Measurements from ENCODE around the gene ZNF638.

The ZNF638 gene

GRCh38 chr2:71456617-71457016 lies 125.0 kb downstream of the ZNF638 start:
- no peak for DNase-seq (ENCODE audit: low read depth in 2 of 2)

- DNase-seq (ENCODE audit: low read depth in 2 of 2) = no peak
Measured at GRCh38 chr2:71457123-71457915, 125.7 kb downstream of the ZNF638 start.

- no peak for DNase-seq (ENCODE audit: low read depth in 2 of 2)
Measured at GRCh38 chr2:71457923-71458322, 126.3 kb downstream of the ZNF638 start.

- no peak for DNase-seq (ENCODE audit: low read depth in 2 of 2)
Measured at GRCh38 chr2:71458413-71459083, 127.0 kb downstream of the ZNF638 start.

- no peak for DNase-seq (ENCODE audit: low read depth in 2 of 2)
Measured at GRCh38 chr2:71459084-71459431, 127.5 kb downstream of the ZNF638 start.

- DNase-seq (ENCODE audit: low read depth in 2 of 2) = no peak
Measured at GRCh38 chr2:71460056-71460455, 128.5 kb downstream of the ZNF638 start.

GRCh38 chr2:71460595-71461303 lies 129.2 kb downstream of the ZNF638 start:
- DNase-seq (ENCODE audit: low read depth in 2 of 2) = no peak

GRCh38 chr2:71461304-71461671 lies 129.7 kb downstream of the ZNF638 start:
- DNase-seq (ENCODE audit: low read depth in 2 of 2) = no peak

GRCh38 chr2:71462056-71462605 lies 130.5 kb downstream of the ZNF638 start:
- DNase-seq (ENCODE audit: low read depth in 2 of 2) = no peak

- DNase-seq (ENCODE audit: low read depth in 2 of 2) = no peak
Measured at GRCh38 chr2:71462641-71463341, 131.2 kb downstream of the ZNF638 start.

- DNase-seq (ENCODE audit: low read depth in 2 of 2) = no peak
Measured at GRCh38 chr2:71463342-71463654, 131.7 kb downstream of the ZNF638 start.

GRCh38 chr2:71464389-71464788 lies 132.8 kb downstream of the ZNF638 start:
- no peak for DNase-seq (ENCODE audit: low read depth in 2 of 2)

GRCh38 chr2:71465356-71465755 lies 133.8 kb downstream of the ZNF638 start:
- no peak for DNase-seq (ENCODE audit: low read depth in 2 of 2)

- no peak for DNase-seq (ENCODE audit: low read depth in 2 of 2)
Measured at GRCh38 chr2:71465961-71466300, 134.3 kb downstream of the ZNF638 start.

GRCh38 chr2:71466301-71467179 lies 135.0 kb downstream of the ZNF638 start:
- no peak for DNase-seq (ENCODE audit: low read depth in 2 of 2)

- DNase-seq (ENCODE audit: low read depth in 2 of 2) = no peak
Measured at GRCh38 chr2:71467180-71467815, 135.7 kb downstream of the ZNF638 start.

- no peak for DNase-seq (ENCODE audit: low read depth in 2 of 2)
Measured at GRCh38 chr2:71468279-71469015, 136.9 kb downstream of the ZNF638 start.

GRCh38 chr2:71469403-71470398 lies 138.1 kb downstream of the ZNF638 start:
- no peak for DNase-seq (ENCODE audit: low read depth in 2 of 2)

GRCh38 chr2:71471276-71471675 lies 139.7 kb downstream of the ZNF638 start:
- DNase-seq (ENCODE audit: low read depth in 2 of 2) = no peak

Data from stimulated activated CD8-positive, alpha-beta memory T cell treated with anti-CD3 and anti-CD28 coated beads, Interleukin-15, amount 100 ng/mL, for 48 hours (primary cell).